Endothelial cell of umbilical vein (primary cell): ENCODE data around the gene HRH3. TPM values are rescaled to one million over a fixed set of nuclear protein-coding genes. Genes with fewer than 3 reads are reported as not detected.

Source experiments
- BruUV-seq: library from RNA; stranded (reverse); fragments of 400-500 nt; replicated peaks from 2 replicates; lab custom pipeline; 2021; lab: Mats Ljungman, UMichigan
- CTCF ChIA-PET: fragments of 300-600, 350-600 bp; sonication (Branson Sonifier 250); formaldehyde crosslinking; loops from one replicate; lab custom pipeline; 2021; ENCODE audit warnings: antibody characterized with exemption, inconsistent platforms; lab: Charles Lee
- POLR2A ChIA-PET: fragments of 300-600, 350-600 bp; sonication (Branson Sonifier 250); formaldehyde crosslinking; loops from one replicate; lab custom pipeline; 2021; ENCODE audit warnings: antibody characterized with exemption, inconsistent platforms; lab: Charles Lee
- DNase-seq: peaks from one replicate; pipeline ENCODE4 v3.0.0-alpha.2; 2011; ENCODE audit warnings: low read depth, low spot score
- FAIRE-seq: peaks from 2 replicates; lab custom pipeline; 2011; peaks lifted over from hg19 to GRCh38; lab: Jason Lieb, UNC
- H2AFZ ChIP-seq: 2 replicates; pipeline ENCODE4 v1.6.0; 2012; ENCODE audit warnings: low read depth, low read length, control low read depth, inconsistent platforms
- H3K27ac ChIP-seq: 2 replicates; pipeline ENCODE4 v1.5.1; 2011; ENCODE audit warnings: low read depth, mild to moderate bottlenecking, control low read depth, low read length, moderate library complexity; ENCODE audit not compliant: insufficient read depth
- H3K27me3 ChIP-seq, 2 experiments: 2 replicates each; pipeline versions ENCODE4 v1.6.0 to v1.6.1; 2011; ENCODE audit warnings: low read length in 2 of 2, mixed read lengths in 1 of 2; ENCODE audit not compliant: control insufficient read depth in 2 of 2, insufficient read depth in 2 of 2
- H3K36me3 ChIP-seq, 2 experiments: 2 replicates in 1 of 2; 3 replicates in 1 of 2; pipeline ENCODE4 v1.5.1; 2011; ENCODE audit warnings: low read length in 2 of 2, mild to moderate bottlenecking in 1 of 2, moderate library complexity in 1 of 2; ENCODE audit not compliant: control insufficient read depth in 2 of 2, insufficient read depth in 2 of 2; ENCODE audit errors: extremely low read depth in 1 of 2
- H3K4me1 ChIP-seq: 3 replicates; pipeline ENCODE4 v1.5.1; 2011; ENCODE audit warnings: mild to moderate bottlenecking, low read length; ENCODE audit not compliant: control insufficient read depth, insufficient read depth; ENCODE audit errors: extremely low read depth
- H3K4me2 ChIP-seq: 2 replicates; pipeline ENCODE4 v1.6.1; 2011; ENCODE audit warnings: low read length, control low read depth, mixed read lengths; ENCODE audit not compliant: insufficient read depth
- H3K4me3 ChIP-seq, 3 experiments: fragments of 200-600 bp in 1 of 3; sonication (generic), shearing (Covaris generic) in 1 of 3; replicated peaks in 1 of 3; 2 replicates each; pipeline ENCODE4 v1.5.1; 2011 to 2016; ENCODE audit warnings: control low read depth in 3 of 3, low read length in 3 of 3, mild to moderate bottlenecking in 2 of 3, inconsistent platforms in 1 of 3, low read depth in 1 of 3, moderate library complexity in 1 of 3; ENCODE audit not compliant: insufficient read depth in 1 of 3
- H3K79me2 ChIP-seq: 2 replicates; pipeline ENCODE4 v1.6.0; 2012; ENCODE audit warnings: low read length, inconsistent platforms; ENCODE audit not compliant: control insufficient read depth, insufficient read depth
- H3K9ac ChIP-seq: replicated peaks from 2 replicates; pipeline ENCODE3; 2011; ENCODE audit warnings: low read length, control low read depth; ENCODE audit not compliant: insufficient read depth; ENCODE audit errors: extremely low read depth
- H3K9me1 ChIP-seq: replicated peaks from 3 replicates; pipeline ENCODE4 v1.6.0; 2011; ENCODE audit warnings: mild to moderate bottlenecking, low read length; ENCODE audit not compliant: control insufficient read depth, insufficient read depth; ENCODE audit errors: extremely low read depth
- H3K9me3 ChIP-seq: replicated peaks from 2 replicates; pipeline ENCODE4 v1.5.1; 2012; ENCODE audit warnings: low read length, inconsistent platforms; ENCODE audit not compliant: control insufficient read depth, insufficient read depth
- H4K20me1 ChIP-seq: replicated peaks from 2 replicates; pipeline ENCODE3; 2011; ENCODE audit warnings: mild to moderate bottlenecking, low read length; ENCODE audit not compliant: control insufficient read depth, insufficient read depth; ENCODE audit errors: extremely low read depth
- CTCF ChIP-seq, 2 donors: IDR thresholded peaks; 1 replicate in 1 of 2; 2 replicates in 1 of 2; pipeline ENCODE4 v1.5.1; 2011; ENCODE audit warnings: low read length in 2 of 2, mild to moderate bottlenecking in 2 of 2, moderate library complexity in 2 of 2, control low read depth in 1 of 2, inconsistent platforms in 1 of 2, low read depth in 1 of 2; ENCODE audit not compliant: insufficient read depth in 1 of 2; ENCODE audit errors: extremely low read depth in 1 of 2
- EZH2 ChIP-seq: IDR thresholded peaks from 2 replicates; pipeline ENCODE4 v1.6.1; 2012; ENCODE audit warnings: borderline replicate concordance, low read depth, mild to moderate bottlenecking, moderate library complexity, low read length, inconsistent platforms; ENCODE audit not compliant: severe bottlenecking
- FOS ChIP-seq: IDR thresholded peaks from 2 replicates; pipeline ENCODE4 v1.6.1; 2011; ENCODE audit warnings: mild to moderate bottlenecking, low read length, moderate library complexity, borderline replicate concordance; ENCODE audit not compliant: insufficient read depth
- GATA2 ChIP-seq: IDR thresholded peaks from 2 replicates; pipeline ENCODE4 v1.7.0; 2011; ENCODE audit warnings: low read depth, mild to moderate bottlenecking, moderate library complexity, mixed read lengths, low read length; ENCODE audit not compliant: insufficient read length, insufficient read depth
- JUN ChIP-seq: IDR thresholded peaks from 2 replicates; pipeline ENCODE4 v1.6.1; 2011; ENCODE audit warnings: borderline replicate concordance, low read depth; ENCODE audit not compliant: insufficient read length, insufficient read depth
- MAX ChIP-seq: IDR thresholded peaks from 2 replicates; pipeline ENCODE4 v1.6.1; 2011; ENCODE audit not compliant: insufficient read depth, insufficient read length
- MYC ChIP-seq: IDR thresholded peaks from one replicate; pipeline ENCODE4 v1.6.1; 2011; ENCODE audit warnings: mild to moderate bottlenecking, low read depth, low read length
- POLR2A ChIP-seq: IDR thresholded peaks from 2 replicates; pipeline ENCODE4 v1.6.1; 2012; ENCODE audit warnings: low read depth, mild to moderate bottlenecking, control low read depth, low read length
- POLR2AphosphoS5 ChIP-seq: IDR thresholded peaks from 2 replicates; pipeline ENCODE4 v1.6.1; 2012; ENCODE audit warnings: low read depth, mild to moderate bottlenecking, control low read depth, low read length, moderate library complexity; ENCODE audit not compliant: insufficient read depth
- dilution Hi-C: fragments of 300-500 bp; cut with MboI; formaldehyde crosslinking; loops from one replicate; pipeline ENCODE4 v1.15.0; 2019; ENCODE audit warnings: low sequenced_read_pairs; ENCODE audit not compliant: extremely low pct_ligation_motif_present
- intact Hi-C: fragments of 100-400 bp; cut with micrococcal nuclease; formaldehyde crosslinking; loops from one replicate; pipeline ENCODE4 v1.10.0; 2022
- polyA plus RNA-seq, 4 experiments: library from polyadenylated mRNA; depleted of rRNA in 3 of 4; stranded (reverse) in 3 of 4; unstranded in 1 of 4; fragments of >200 nt; gene quantifications; 2 replicates each; pipeline versions ENCODE4 v1.2.1 to v1.2.3, GENCODE V29; 2011 to 2012; ENCODE audit warnings: missing spikeins in 1 of 4
- total RNA-seq: library from RNA; stranded (reverse); gene quantifications from 2 replicates; pipeline ENCODE4 v1.2.3, GENCODE V29; 2021

Gene HRH3
- total and polyA plus RNA-seq, 2 donors (not counting 3 experiments of a cell fraction or from before 2014, with no cell fraction given), result not detected

GRCh38 chr20:62170536-62170935 lies 49.5 kb downstream of the HRH3 start:
- H3K4me2 ChIP-seq, result no peak overlapping the region
- no TSS peak for BruUV-seq
- no peaks in the 10 kb centered on the region for H3K79me2 ChIP-seq
- no peaks in the 10 kb centered on the region for H4K20me1 ChIP-seq
- H3K4me3 ChIP-seq, result no peak overlapping the region
- TF ChIP-seq FOS, result no peak
- TF ChIP-seq JUN, result no peak
- no peak for TF ChIP-seq GATA2
- TF ChIP-seq POLR2A, result no peak
- TF ChIP-seq POLR2AphosphoS5, result no peak
- no peak for TF ChIP-seq MYC
- H3K9ac ChIP-seq, result no peak overlapping the region
- no peaks in the 10 kb centered on the region for H3K9me3 ChIP-seq
- no peak overlapping the region for H2AFZ ChIP-seq
- ChIA-PET CTCF (interaction anchor here (0.5 kb wide), 1 partner anchor 144 kb away, joined by 3 read pairs; no protein-coding TSS in a partner anchor), POLR2A (no interaction called here)
- intact Hi-C loops (no loop called here), dilution Hi-C loops (no loop called here)
- peaks cover 2 to 25% of the 10 kb centered on the region in 2 experiments for H3K36me3 ChIP-seq
- no peaks in the 10 kb centered on the region for H3K9me1 ChIP-seq
- H3K27me3 ChIP-seq, result no peaks in the 10 kb centered on the region
- H3K4me1 ChIP-seq, result no peaks in the 10 kb centered on the region
- no peak overlapping the region for H3K27ac ChIP-seq
- FAIRE-seq (no peak), DNase-seq (no peak)

- ChIA-PET CTCF (no interaction called here), POLR2A (no interaction called here)
- Histone ChIP-seq H3K36me3 (peaks cover 2 to 30% of the 10 kb centered on the region in 2 experiments), H2AFZ (no peak overlapping the region), H3K9me1 (no peaks in the 10 kb centered on the region), H3K9me3 (no peaks in the 10 kb centered on the region), H3K9ac (no peak overlapping the region), H3K27ac (no peak overlapping the region), H3K4me1 (no peaks in the 10 kb centered on the region), H3K27me3 (no peaks in the 10 kb centered on the region), H3K4me3 (no peak overlapping the region), H4K20me1 (no peaks in the 10 kb centered on the region), H3K4me2 (no peak overlapping the region), H3K79me2 (no peaks in the 10 kb centered on the region)
- DNase-seq (no peak), FAIRE-seq (no peak)
- intact Hi-C loops, result no loop called here
- no TSS peak for BruUV-seq
- dilution Hi-C loops, result no loop called here
- TF ChIP-seq MYC (no peak), FOS (no peak), GATA2 (no peak), POLR2A (no peak), MAX (no peak), EZH2 (no peak), CTCF (IDR thresholded peaks at IDR 0.05; ENCODE audit: extremely low read depth in 1 of 2, insufficient read depth in 1 of 2, low read depth in 1 of 2, low read length in 2 of 2) (no peak), POLR2AphosphoS5 (no peak), JUN (no peak)
Measured at GRCh38 chr20:62168890-62169435, 51.1 kb downstream of the HRH3 start.
